ENCODE results near the gene NRXN3.

NRXN3 gene

GRCh38 chr14:79549515-79549914 lies 1379.3 kb downstream of the NRXN3 start:
- H3K4me1 Mint-ChIP-seq (ENCODE audit: low read depth) = no peaks in the 10 kb centered on the region

DNA sequence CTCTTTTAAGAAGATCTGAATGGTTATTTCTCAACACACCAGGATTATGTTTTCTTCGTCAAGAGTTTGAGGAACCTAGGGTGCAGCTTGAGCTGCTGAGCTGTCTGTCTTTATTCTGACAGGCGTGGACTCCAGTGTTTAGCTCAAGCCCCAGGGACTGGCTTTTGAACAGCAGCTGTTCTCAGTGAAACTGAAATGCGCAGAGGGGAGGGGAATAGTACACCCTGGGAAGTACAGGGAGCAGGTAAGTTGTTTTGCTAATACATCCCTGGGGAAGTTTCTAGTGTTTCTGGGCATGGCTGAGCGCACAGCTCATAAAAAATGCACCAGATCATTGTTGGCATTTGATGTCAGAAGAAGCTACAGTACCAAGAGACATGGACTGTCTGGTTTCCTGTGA lies 1381.3 kb downstream of the NRXN3 start:
- no peak overlapping the region for H3K4me3 Mint-ChIP-seq
- no peaks in the 10 kb centered on the region for H3K4me1 Mint-ChIP-seq (ENCODE audit: low read depth)
- peaks cover 6% of the 10 kb centered on the region for H3K9me3 Mint-ChIP-seq
- H3K27ac Mint-ChIP-seq = no peak overlapping the region
- H3K27me3 Mint-ChIP-seq (ENCODE audit: low read depth) = no peaks in the 10 kb centered on the region
- DNase-seq (ENCODE audit: low spot score) = no peak
- no peaks in the 10 kb centered on the region for H3K36me3 Mint-ChIP-seq (ENCODE audit: low read depth)

More at GRCh38 chr14:79549515-79549914, 1379.3 kb downstream of the NRXN3 start:
- no peak overlapping the region for H3K4me3 Mint-ChIP-seq
- peaks cover 6% of the 10 kb centered on the region for H3K9me3 Mint-ChIP-seq
- no peak overlapping the region for H3K27ac Mint-ChIP-seq
- no peaks in the 10 kb centered on the region for H3K36me3 Mint-ChIP-seq (ENCODE audit: low read depth)
- no peak for DNase-seq (ENCODE audit: low spot score)
- no peaks in the 10 kb centered on the region for H3K27me3 Mint-ChIP-seq (ENCODE audit: low read depth)

- DNase-seq (ENCODE audit: low spot score) = no peak
- Mint-ChIP-seq H3K4me3 (no peak overlapping the region), H3K36me3 (ENCODE audit: low read depth) (no peaks in the 10 kb centered on the region), H3K27ac (no peak overlapping the region), H3K4me1 (ENCODE audit: low read depth) (no peaks in the 10 kb centered on the region), H3K27me3 (ENCODE audit: low read depth) (no peaks in the 10 kb centered on the region), H3K9me3 (peaks cover under 1% of the 10 kb centered on the region)
Observed at GRCh38 chr14:79552778-79553177, 1382.6 kb downstream of the NRXN3 start.

- Mint-ChIP-seq H3K36me3 (ENCODE audit: low read depth) (no peaks in the 10 kb centered on the region), H3K27ac (no peak overlapping the region), H3K4me3 (no peak overlapping the region), H3K9me3 (peaks cover 5% of the 10 kb centered on the region), H3K4me1 (ENCODE audit: low read depth) (no peaks in the 10 kb centered on the region), H3K27me3 (ENCODE audit: low read depth) (no peaks in the 10 kb centered on the region)
- DNase-seq (ENCODE audit: low spot score) = no peak
Observed at GRCh38 chr14:79554816-79555215, 1384.6 kb downstream of the NRXN3 start.

- no peaks in the 10 kb centered on the region for H3K4me1 Mint-ChIP-seq (ENCODE audit: low read depth)
- no peaks in the 10 kb centered on the region for H3K36me3 Mint-ChIP-seq (ENCODE audit: low read depth)
- no peak overlapping the region for H3K27ac Mint-ChIP-seq
- H3K27me3 Mint-ChIP-seq (ENCODE audit: low read depth) = no peaks in the 10 kb centered on the region
- H3K4me3 Mint-ChIP-seq = no peak overlapping the region
- H3K9me3 Mint-ChIP-seq = peaks cover 5% of the 10 kb centered on the region
- DNase-seq (ENCODE audit: low spot score) = no peak
Observed at GRCh38 chr14:79555429-79555828, 1385.3 kb downstream of the NRXN3 start.

DNA sequence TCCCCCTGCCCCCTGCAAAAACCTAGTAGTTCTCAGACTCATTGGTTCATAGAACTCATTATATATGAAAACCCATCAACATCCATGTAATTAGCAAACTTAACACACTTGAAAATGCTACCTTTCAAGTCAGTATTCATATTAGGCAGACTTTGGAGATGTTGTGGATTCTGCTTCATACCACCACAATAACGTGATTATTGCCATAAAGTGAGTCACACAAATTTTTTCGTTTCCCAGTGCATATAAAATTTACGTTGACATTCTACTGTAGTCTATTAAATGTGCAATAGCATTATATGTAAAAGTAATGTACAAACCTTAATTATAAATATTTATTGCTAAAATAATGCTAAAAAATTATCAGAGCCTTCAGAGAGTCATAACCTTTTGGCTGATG lies 1387.1 kb downstream of the NRXN3 start:
- no peak for DNase-seq (ENCODE audit: low spot score)
- Mint-ChIP-seq H3K27me3 (ENCODE audit: low read depth) (no peaks in the 10 kb centered on the region), H3K4me1 (ENCODE audit: low read depth) (no peaks in the 10 kb centered on the region), H3K4me3 (no peak overlapping the region), H3K27ac (no peak overlapping the region), H3K36me3 (ENCODE audit: low read depth) (no peaks in the 10 kb centered on the region), H3K9me3 (peaks cover 11% of the 10 kb centered on the region)

GRCh38 chr14:79562185-79562584 lies 1392.0 kb downstream of the NRXN3 start:
- Mint-ChIP-seq H3K27me3 (ENCODE audit: low read depth) (no peaks in the 10 kb centered on the region), H3K4me3 (no peak overlapping the region), H3K4me1 (ENCODE audit: low read depth) (no peaks in the 10 kb centered on the region), H3K9me3 (peaks cover 11% of the 10 kb centered on the region), H3K27ac (no peak overlapping the region), H3K36me3 (ENCODE audit: low read depth) (no peaks in the 10 kb centered on the region)
- no peak for DNase-seq (ENCODE audit: low spot score)

DNA sequence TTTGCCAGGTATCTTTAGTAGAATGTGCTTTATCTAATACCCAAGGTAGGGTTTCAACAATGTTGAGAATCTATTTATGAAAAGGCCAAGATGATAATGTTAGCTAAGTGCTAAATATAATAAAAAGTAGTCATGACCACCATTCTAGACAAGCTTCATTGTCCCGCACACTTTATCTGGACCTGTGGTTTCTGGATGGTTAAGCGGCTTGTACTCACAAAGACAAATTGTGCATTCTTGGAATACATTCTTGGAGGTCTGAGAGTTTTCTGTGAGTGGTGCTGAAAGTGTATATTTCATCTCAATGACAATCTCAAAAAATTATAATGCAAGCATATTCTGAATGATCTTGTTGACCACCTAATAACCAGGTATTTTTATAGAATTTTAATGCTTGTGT lies 1394.2 kb downstream of the NRXN3 start:
- H3K27ac Mint-ChIP-seq = no peak overlapping the region
- no peaks in the 10 kb centered on the region for H3K27me3 Mint-ChIP-seq (ENCODE audit: low read depth)
- H3K9me3 Mint-ChIP-seq = peaks cover 6% of the 10 kb centered on the region
- H3K4me1 Mint-ChIP-seq (ENCODE audit: low read depth) = no peaks in the 10 kb centered on the region
- no peak overlapping the region for H3K4me3 Mint-ChIP-seq
- DNase-seq (ENCODE audit: low spot score) = no peak
- no peaks in the 10 kb centered on the region for H3K36me3 Mint-ChIP-seq (ENCODE audit: low read depth)

DNA sequence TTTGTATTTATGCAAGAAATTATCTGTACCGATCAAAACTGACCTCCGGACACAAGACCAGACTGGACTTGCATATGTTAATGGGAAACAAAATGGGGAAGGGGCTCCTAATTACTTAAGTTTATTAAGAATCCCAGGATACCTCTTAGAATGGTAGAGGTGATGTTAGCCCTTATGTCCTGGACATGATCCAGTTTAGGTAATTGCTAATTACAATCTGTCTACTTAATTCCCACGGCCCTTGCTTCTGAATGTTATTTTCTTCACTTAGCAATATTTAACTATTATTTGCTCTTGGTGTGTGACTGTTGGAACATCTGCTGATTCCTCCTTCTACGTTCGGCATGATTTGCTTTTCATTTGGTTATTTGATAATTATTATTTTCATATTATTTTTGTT lies 1397.1 kb downstream of the NRXN3 start:
- no peak overlapping the region for H3K4me3 Mint-ChIP-seq
- H3K9me3 Mint-ChIP-seq = peaks cover 3% of the 10 kb centered on the region
- DNase-seq (ENCODE audit: low spot score) = no peak
- no peaks in the 10 kb centered on the region for H3K27me3 Mint-ChIP-seq (ENCODE audit: low read depth)
- no peaks in the 10 kb centered on the region for H3K36me3 Mint-ChIP-seq (ENCODE audit: low read depth)
- H3K4me1 Mint-ChIP-seq (ENCODE audit: low read depth) = no peaks in the 10 kb centered on the region
- no peak overlapping the region for H3K27ac Mint-ChIP-seq

DNA sequence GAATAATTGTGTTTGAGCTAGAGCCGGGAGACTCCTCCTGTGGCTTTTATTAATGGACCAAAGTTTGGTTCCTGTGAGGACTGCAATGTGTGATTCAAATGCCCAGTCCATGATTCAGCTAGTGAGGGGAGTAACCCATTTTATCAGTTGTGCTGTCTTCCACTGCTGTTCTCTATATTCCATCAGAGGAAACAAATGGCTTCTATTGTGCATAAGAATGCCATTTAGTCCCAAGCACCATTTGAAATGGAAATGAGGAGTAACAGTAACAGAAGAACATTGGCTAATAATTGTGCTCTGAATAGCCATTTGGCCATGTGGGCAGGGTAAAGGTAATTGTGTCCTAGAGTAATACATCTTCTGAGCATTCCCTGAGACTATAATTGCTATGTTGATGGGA lies 1398.4 kb downstream of the NRXN3 start:
- DNase-seq (ENCODE audit: low spot score) = no peak
- H3K36me3 Mint-ChIP-seq (ENCODE audit: low read depth) = no peaks in the 10 kb centered on the region
- H3K27me3 Mint-ChIP-seq (ENCODE audit: low read depth) = no peaks in the 10 kb centered on the region
- H3K4me1 Mint-ChIP-seq (ENCODE audit: low read depth) = no peaks in the 10 kb centered on the region
- peaks cover 3% of the 10 kb centered on the region for H3K9me3 Mint-ChIP-seq
- no peak overlapping the region for H3K4me3 Mint-ChIP-seq
- no peak overlapping the region for H3K27ac Mint-ChIP-seq

GRCh38 chr14:79569072-79569471 lies 1398.9 kb downstream of the NRXN3 start:
- Mint-ChIP-seq H3K4me1 (ENCODE audit: low read depth) (no peaks in the 10 kb centered on the region), H3K36me3 (ENCODE audit: low read depth) (no peaks in the 10 kb centered on the region), H3K9me3 (peaks cover 3% of the 10 kb centered on the region), H3K4me3 (no peak overlapping the region), H3K27ac (no peak overlapping the region), H3K27me3 (ENCODE audit: low read depth) (no peaks in the 10 kb centered on the region)
- DNase-seq (ENCODE audit: low spot score) = no peak

DNA sequence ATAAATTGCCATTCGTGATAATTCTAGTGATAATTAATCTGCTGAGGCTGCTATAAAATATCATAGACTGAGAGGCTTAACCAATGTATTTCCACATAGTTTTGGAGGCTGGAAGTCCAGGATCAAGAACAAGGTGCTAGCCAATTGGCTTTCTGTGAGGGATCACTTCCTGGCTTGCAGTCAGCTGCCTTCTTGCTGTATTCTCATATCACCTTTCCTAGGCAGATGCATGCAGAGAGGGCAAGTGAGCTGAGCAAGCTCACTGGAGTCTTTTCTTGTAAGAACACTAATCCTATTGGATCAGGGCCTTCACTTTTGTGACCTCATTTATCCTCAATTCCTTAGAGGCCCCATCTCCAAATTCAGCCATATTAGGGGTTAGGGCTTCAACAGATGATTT lies 1400.5 kb downstream of the NRXN3 start:
- Mint-ChIP-seq H3K4me1 (ENCODE audit: low read depth) (no peaks in the 10 kb centered on the region), H3K36me3 (ENCODE audit: low read depth) (no peaks in the 10 kb centered on the region), H3K4me3 (no peak overlapping the region), H3K27ac (no peak overlapping the region), H3K27me3 (ENCODE audit: low read depth) (no peaks in the 10 kb centered on the region), H3K9me3 (peaks cover 3% of the 10 kb centered on the region)
- no peak for DNase-seq (ENCODE audit: low spot score)

GRCh38 chr14:79571366-79571765 lies 1401.2 kb downstream of the NRXN3 start:
- peaks cover 3% of the 10 kb centered on the region for H3K9me3 Mint-ChIP-seq

DNA sequence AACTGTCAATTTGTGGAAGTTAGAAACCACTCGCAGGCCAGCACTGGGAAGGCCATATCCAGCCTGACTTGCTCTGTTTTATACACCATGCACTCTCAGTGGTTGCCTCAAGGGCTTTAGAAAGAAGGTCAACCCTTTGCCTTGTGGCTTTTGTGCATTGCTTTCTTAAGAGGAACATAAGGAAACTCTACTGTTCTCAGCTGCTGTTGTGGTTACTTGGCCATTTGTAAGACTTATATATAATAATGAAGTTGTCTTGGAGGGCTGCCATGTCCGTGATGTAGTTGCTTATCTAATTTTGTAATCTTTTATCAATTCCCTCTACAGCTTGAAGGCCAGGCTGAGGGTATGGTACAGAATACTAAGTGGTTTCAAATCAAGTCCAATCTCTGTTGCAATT lies 1403.3 kb downstream of the NRXN3 start:
- H3K36me3 Mint-ChIP-seq (ENCODE audit: low read depth) = no peaks in the 10 kb centered on the region
- DNase-seq (ENCODE audit: low spot score) = no peak
- no peak overlapping the region for H3K27ac Mint-ChIP-seq

More at GRCh38 chr14:79571366-79571765, 1401.2 kb downstream of the NRXN3 start:
- H3K27ac Mint-ChIP-seq = no peak overlapping the region
- no peak overlapping the region for H3K4me3 Mint-ChIP-seq
- H3K36me3 Mint-ChIP-seq (ENCODE audit: low read depth) = no peaks in the 10 kb centered on the region
- no peaks in the 10 kb centered on the region for H3K4me1 Mint-ChIP-seq (ENCODE audit: low read depth)
- DNase-seq (ENCODE audit: low spot score) = no peak
- no peaks in the 10 kb centered on the region for H3K27me3 Mint-ChIP-seq (ENCODE audit: low read depth)

GRCh38 chr14:79575032-79575431 lies 1404.9 kb downstream of the NRXN3 start:
- DNase-seq (ENCODE audit: low spot score) = no peak
- Mint-ChIP-seq H3K4me1 (ENCODE audit: low read depth) (no peaks in the 10 kb centered on the region), H3K9me3 (peaks cover 4% of the 10 kb centered on the region), H3K4me3 (no peak overlapping the region), H3K36me3 (ENCODE audit: low read depth) (no peaks in the 10 kb centered on the region), H3K27me3 (ENCODE audit: low read depth) (no peaks in the 10 kb centered on the region), H3K27ac (no peak overlapping the region)

More for the DNA sequence above, 1403.3 kb downstream of the NRXN3 start:
- Mint-ChIP-seq H3K4me1 (ENCODE audit: low read depth) (no peaks in the 10 kb centered on the region), H3K4me3 (no peak overlapping the region), H3K27me3 (ENCODE audit: low read depth) (no peaks in the 10 kb centered on the region), H3K9me3 (peaks cover 6% of the 10 kb centered on the region)
